ENCODE measurements around the gene PTPN12. TPM values are rescaled to one million over a fixed set of nuclear protein-coding genes. Genes with fewer than 3 reads are reported as not detected.

Gene PTPN12
- total RNA-seq, 1 experiment from 2014 or later = 82.1 TPM

- ChIA-PET CTCF (no interaction called here), POLR2A (no interaction called here)
- DNase-seq (ENCODE audit: low read depth, low spot score) (no peak), ATAC-seq (no peak)
- BruUV-seq (replicated peaks) = no TSS peak
- H3K36me3 ChIP-seq (ENCODE audit: control insufficient read depth, insufficient read depth, low read length) = peaks cover 27% of the 10 kb centered on the region
- no peak overlapping the region for H3K27ac ChIP-seq (ENCODE audit: low read length)
- in situ Hi-C loops (cut with HindIII; ENCODE audit: low pct_unique_long_range_greater_than_20kb, low sequenced_read_pairs) = no loop called here
- no peak for TF ChIP-seq TCF7L2 (IDR thresholded peaks at IDR 0.05; ENCODE audit: low read depth, low read length)
- no peak for TF ChIP-seq REST (IDR thresholded peaks at IDR 0.05; ENCODE audit: insufficient read depth in 1 of 2, low read depth in 2 of 2, low read length in 1 of 2)
- TF ChIP-seq CTCF (IDR thresholded peaks at IDR 0.05) = no peak
- no peak for TF ChIP-seq POLR2AphosphoS5 (IDR thresholded peaks at IDR 0.05; ENCODE audit: low read depth, low read length)
- no peak for TF ChIP-seq SIN3A (IDR thresholded peaks at IDR 0.05; ENCODE audit: borderline replicate concordance, insufficient read depth, low read depth, low read length)
- H3K4me1 ChIP-seq (ENCODE audit: control insufficient read depth, insufficient read depth, low read length) = no peaks in the 10 kb centered on the region
- H3K9me3 ChIP-seq (ENCODE audit: control insufficient read depth, insufficient read depth, low read depth, low read length) = no peaks in the 10 kb centered on the region
- no peak overlapping the region for H3K4me3 ChIP-seq (ENCODE audit: low read depth in 2 of 2, low read length in 2 of 2)
- intact Hi-C loops (cut with micrococcal nuclease; ENCODE audit: unreplicated experiment) = no loop called here
- no peaks in the 10 kb centered on the region for H3K27me3 ChIP-seq (ENCODE audit: control insufficient read depth, insufficient read depth, low read length)
These were observed 38.1 kb downstream of the PTPN12 start for GRCh38 chr7:77575187-77575586.

GRCh38 chr7:77576856-77577255 lies 39.8 kb downstream of the PTPN12 start:
- no peak overlapping the region for H3K4me3 ChIP-seq (ENCODE audit: low read depth in 2 of 2, low read length in 2 of 2)
- no peaks in the 10 kb centered on the region for H3K4me1 ChIP-seq (ENCODE audit: control insufficient read depth, insufficient read depth, low read length)
- TF ChIP-seq TCF7L2 (IDR thresholded peaks at IDR 0.05; ENCODE audit: low read depth, low read length) = no peak
- no peak for TF ChIP-seq POLR2AphosphoS5 (IDR thresholded peaks at IDR 0.05; ENCODE audit: low read depth, low read length)
- TF ChIP-seq REST (IDR thresholded peaks at IDR 0.05; ENCODE audit: insufficient read depth in 1 of 2, low read depth in 2 of 2, low read length in 1 of 2) = no peak
- no peak for TF ChIP-seq SIN3A (IDR thresholded peaks at IDR 0.05; ENCODE audit: borderline replicate concordance, insufficient read depth, low read depth, low read length)
- no peak for TF ChIP-seq CTCF (IDR thresholded peaks at IDR 0.05)
- ChIA-PET POLR2A (no interaction called here), CTCF (no interaction called here)
- BruUV-seq (replicated peaks) = no TSS peak
- no peak for DNase-seq (ENCODE audit: low read depth, low spot score)
- H3K36me3 ChIP-seq (ENCODE audit: control insufficient read depth, insufficient read depth, low read length) = peaks cover 19% of the 10 kb centered on the region
- peak; percentile 51 for ATAC-seq
- no peak overlapping the region for H3K27ac ChIP-seq (ENCODE audit: low read length)
- no peaks in the 10 kb centered on the region for H3K9me3 ChIP-seq (ENCODE audit: control insufficient read depth, insufficient read depth, low read depth, low read length)
- no peaks in the 10 kb centered on the region for H3K27me3 ChIP-seq (ENCODE audit: control insufficient read depth, insufficient read depth, low read length)
- intact Hi-C loops (cut with micrococcal nuclease; ENCODE audit: unreplicated experiment) = no loop called here
- in situ Hi-C loops (cut with HindIII; ENCODE audit: low pct_unique_long_range_greater_than_20kb, low sequenced_read_pairs) = no loop called here

Data from Panc1 (cell line).